ENCODE data around the gene SLX9. TPM values are rescaled to one million over a fixed set of nuclear protein-coding genes. Genes with fewer than 3 reads are reported as not detected.

SLX9 gene
- polyA plus RNA-seq, 4 donors: 10.3 to 27.6 (median 12.4) TPM

GRCh38 chr21:44957047-44957831 lies 17.4 kb downstream of the SLX9 start:
- no peak for DNase-seq (ENCODE audit: low read depth in 4 of 4, low spot score in 3 of 4)

- no peak for DNase-seq (ENCODE audit: low read depth in 4 of 4, low spot score in 3 of 4)
These were observed 18.1 kb downstream of the SLX9 start for GRCh38 chr21:44957901-44958451.

- DNase-seq (ENCODE audit: low read depth in 4 of 4, low spot score in 3 of 4): peak in 3 of 4 donors; percentile 33 to 57 (median 43)
These were observed 18.8 kb downstream of the SLX9 start for GRCh38 chr21:44958471-44959191.

DNA sequence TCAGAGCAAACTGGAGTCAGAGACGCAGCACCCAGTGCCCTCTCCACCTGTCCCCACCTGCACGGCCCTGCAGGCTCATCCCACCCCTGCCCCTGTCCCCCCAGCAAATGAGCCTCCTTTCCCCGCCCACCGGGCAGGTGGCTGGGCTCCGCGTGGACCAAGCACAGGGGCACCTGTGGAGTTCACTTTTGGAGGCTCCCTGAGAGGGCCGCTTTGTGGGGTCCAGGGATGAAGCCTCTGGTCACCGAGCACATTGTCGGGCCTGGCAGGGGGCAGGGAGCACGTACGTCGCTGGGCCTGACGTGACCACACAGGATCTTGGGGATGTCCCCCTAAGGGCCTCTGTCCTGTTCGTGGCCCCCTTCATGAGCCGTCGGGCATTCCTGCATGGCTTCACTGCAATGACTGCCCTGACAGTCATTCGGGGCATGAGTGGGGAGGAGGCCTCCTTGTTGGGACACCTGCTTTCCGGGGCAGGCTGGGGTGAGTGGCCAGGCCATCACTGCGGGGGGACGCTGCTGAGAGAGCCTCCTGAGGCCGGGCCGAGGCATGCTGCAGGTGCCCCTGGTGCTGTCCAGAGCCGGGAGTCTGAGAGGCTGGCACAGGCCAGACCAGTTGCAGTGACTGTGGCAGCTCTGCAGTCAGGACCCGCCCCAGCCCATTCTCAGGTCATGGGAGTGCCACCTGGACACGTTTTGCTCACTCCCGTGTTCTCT lies 19.7 kb downstream of the SLX9 start:
- no peak for DNase-seq (ENCODE audit: low read depth in 4 of 4, low spot score in 3 of 4)

DNA sequence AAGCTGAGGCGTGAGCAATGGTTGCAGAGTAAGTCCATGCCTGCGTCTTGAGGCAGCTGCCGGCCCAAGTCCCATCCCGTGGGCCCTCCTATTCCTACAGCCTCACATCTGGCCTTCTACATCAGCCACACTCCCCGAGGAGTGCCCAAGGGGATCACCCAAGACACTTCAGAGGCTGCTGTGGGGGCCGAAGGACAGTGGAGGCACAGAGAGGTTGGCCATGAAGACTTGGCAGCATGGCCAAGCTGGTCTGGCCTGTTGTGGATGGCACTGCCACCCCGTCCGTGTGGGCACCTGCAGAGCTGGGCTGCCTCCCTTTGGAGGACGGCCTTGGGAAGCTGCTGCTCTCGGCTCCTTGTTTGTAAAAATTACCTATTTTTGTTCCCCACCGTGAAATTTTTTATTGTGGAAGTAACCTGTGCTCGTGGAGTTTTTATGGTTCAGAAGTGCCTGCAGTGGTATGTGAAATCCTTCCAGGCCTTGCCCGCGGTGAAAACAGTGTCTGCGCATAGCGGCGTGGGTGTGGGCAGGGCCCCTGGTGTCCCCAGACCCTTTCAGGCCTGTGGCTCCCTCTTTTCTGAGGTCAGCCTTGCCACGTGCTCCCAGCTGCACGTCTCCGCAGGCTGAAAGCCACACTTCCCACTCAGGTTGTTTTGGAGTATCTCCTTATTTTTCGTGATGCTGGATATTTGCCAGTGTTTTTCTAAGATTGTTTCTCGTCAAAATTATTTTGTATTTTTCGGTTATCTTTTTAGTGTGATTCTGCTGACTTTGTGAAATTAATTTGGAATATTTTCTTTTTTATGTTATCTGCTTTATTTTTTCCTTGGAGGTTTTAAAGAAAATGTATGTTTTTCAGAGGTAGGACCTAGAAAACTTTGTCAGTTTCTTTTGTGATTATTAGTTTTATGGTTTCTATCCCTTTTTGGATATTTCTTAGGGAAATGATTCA lies 20.6 kb downstream of the SLX9 start:
- DNase-seq (ENCODE audit: low read depth in 4 of 4, low spot score in 3 of 4): no peak

- DNase-seq (ENCODE audit: low read depth in 4 of 4, low spot score in 3 of 4): no peak
These were observed 22.7 kb downstream of the SLX9 start for GRCh38 chr21:44962403-44962966.

- DNase-seq (ENCODE audit: low read depth in 4 of 4, low spot score in 3 of 4): no peak
These were observed 24.6 kb downstream of the SLX9 start for GRCh38 chr21:44964381-44964780.

GRCh38 chr21:44965251-44966022 lies 25.6 kb downstream of the SLX9 start:
- no peak for DNase-seq (ENCODE audit: low read depth in 4 of 4, low spot score in 3 of 4)

- no peak for DNase-seq (ENCODE audit: low read depth in 4 of 4, low spot score in 3 of 4)
These were observed 26.6 kb downstream of the SLX9 start for GRCh38 chr21:44966135-44967081.

- DNase-seq (ENCODE audit: low read depth in 4 of 4, low spot score in 3 of 4): no peak
These were observed 27.5 kb downstream of the SLX9 start for GRCh38 chr21:44967082-44968047.

GRCh38 chr21:44969066-44969670 lies 29.3 kb downstream of the SLX9 start:
- no peak for DNase-seq (ENCODE audit: low read depth in 4 of 4, low spot score in 3 of 4)

DNA sequence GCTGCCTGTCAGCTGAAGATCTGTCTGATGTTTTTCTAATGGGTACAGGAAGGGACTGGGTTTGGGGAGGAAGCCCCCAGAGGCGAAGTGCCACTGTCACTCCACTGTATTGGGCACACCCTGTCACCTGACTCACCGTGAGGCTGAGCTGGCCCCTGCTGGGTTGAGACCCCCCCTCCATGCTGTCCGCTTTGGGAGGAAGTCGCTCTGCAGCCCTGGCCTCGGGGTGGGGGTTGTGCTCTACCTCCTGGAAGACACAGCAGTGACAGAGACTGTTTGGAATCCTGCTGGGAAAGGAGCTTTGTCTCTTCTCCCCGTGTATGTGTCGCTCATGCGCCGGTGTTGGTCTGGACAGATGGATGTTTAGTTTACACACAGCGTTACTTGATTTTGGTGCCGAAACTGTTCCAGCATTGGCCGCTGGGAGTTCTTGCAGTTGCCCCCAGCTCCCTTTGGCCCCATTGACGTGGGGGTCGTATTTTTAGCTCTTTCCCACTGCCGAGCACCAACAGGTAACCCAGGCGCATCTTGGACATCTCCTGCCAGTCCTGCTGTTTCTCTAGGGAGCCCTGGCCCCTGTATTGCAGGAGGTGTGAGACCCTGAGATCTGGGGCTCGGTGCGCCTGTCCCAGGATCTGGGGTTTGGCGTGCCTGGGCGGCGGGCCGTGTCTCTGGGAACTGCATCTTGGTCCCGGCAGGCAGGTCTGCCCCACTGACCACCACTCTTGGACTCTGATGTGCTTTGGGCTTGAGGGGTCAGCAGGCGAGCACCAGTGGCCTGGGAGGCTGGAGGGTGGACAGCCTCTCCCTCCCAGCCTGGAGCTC lies 30.3 kb downstream of the SLX9 start:
- no peak for DNase-seq (ENCODE audit: low read depth in 4 of 4, low spot score in 3 of 4)

GRCh38 chr21:44970766-44971671 lies 31.2 kb downstream of the SLX9 start:
- DNase-seq (ENCODE audit: low read depth in 4 of 4, low spot score in 3 of 4): no peak

DNA sequence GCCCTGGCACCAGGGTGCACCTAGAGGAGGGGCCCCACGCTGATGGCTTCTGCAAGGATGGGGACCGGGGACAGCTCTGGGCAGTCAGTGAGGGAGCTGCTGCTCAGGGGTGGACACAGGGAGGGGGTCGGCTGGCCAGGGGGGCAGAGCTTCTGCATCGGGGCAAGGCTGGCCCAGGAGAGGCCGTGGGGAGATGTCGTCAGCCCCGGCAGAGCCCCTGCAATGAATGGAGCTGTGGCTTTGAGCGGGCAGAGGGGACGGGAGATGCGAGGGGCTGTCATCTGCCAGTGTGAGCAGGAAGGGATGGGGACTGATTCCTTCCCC lies 31.8 kb downstream of the SLX9 start:
- no peak for DNase-seq (ENCODE audit: low read depth in 4 of 4, low spot score in 3 of 4)

Measured in left renal pelvis (tissue), 4 donors.